K562 (cell line): ENCODE measurements around the gene PTPRM. TPM values are rescaled to one million over a fixed set of nuclear protein-coding genes. Genes with fewer than 3 reads are reported as not detected.
A peak's percentile ranks its signal among the peaks of the same experiment; 100 is the strongest.

Source experiments
- ATAC-seq: fragments of 200-7000 bp; cut with Tn5 transposase; 3 replicates; pipeline ENCODE4 v1.9.1; 2020; ENCODE audit warnings: moderate library complexity
- BruUV-seq: library from RNA; stranded (reverse); fragments of 400-500 nt; replicated peaks from 2 replicates; lab custom pipeline; 2021; lab: Mats Ljungman, UMichigan
- CTCF ChIA-PET: fragments of 300-600 bp; formaldehyde crosslinking; extraction: SDS; loops from one replicate; lab custom pipeline; 2021; ENCODE audit warnings: low intra/inter-chr PET ratio; lab: Yijun Ruan, JAX
- POLR2A ChIA-PET: fragments of 300-600, 350-650 bp; sonication (Branson Sonifier 250); formaldehyde crosslinking; extraction: SDS; loops from one replicate; lab custom pipeline; 2021; ENCODE audit warnings: antibody characterized with exemption, inconsistent platforms; lab: Yijun Ruan, JAX
- DNase-seq, 4 experiments: peaks; one replicate each; pipeline versions ENCODE4 v3.0.0 to v3.0.0-alpha.2; 2011 to 2018; ENCODE audit warnings: low spot score in 3 of 4, mixed read lengths in 3 of 4; ENCODE audit errors: extremely low read depth in 1 of 4
- FAIRE-seq: peaks from 2 replicates; lab custom pipeline; 2011; peaks lifted over from hg19 to GRCh38; lab: Jason Lieb, UNC
- H2AFZ ChIP-seq: 2 replicates; pipeline ENCODE4 v1.6.0; 2011; ENCODE audit warnings: low read depth, low read length, control low read depth, inconsistent platforms
- H3K27ac ChIP-seq: fragments of 200-600 bp; 3 replicates; pipeline ENCODE4 v1.8.0; 2011; ENCODE audit warnings: low read depth, mild to moderate bottlenecking, control low read depth, inconsistent platforms, low read length, moderate library complexity, mixed read lengths; ENCODE audit errors: extremely low read depth
- H3K27me3 ChIP-seq, 2 experiments: fragments of 300-600 bp in 1 of 2; 2 replicates in 1 of 2; 3 replicates in 1 of 2; pipeline versions ENCODE4 v1.6.0 to v1.8.0; 2011; ENCODE audit warnings: inconsistent platforms in 2 of 2, low read length in 2 of 2, mild to moderate bottlenecking in 1 of 2, mixed read lengths in 1 of 2, moderate library complexity in 1 of 2; ENCODE audit not compliant: control insufficient read depth in 2 of 2, insufficient read depth in 2 of 2
- H3K36me3 ChIP-seq: fragments of 300-600 bp; 3 replicates; pipeline ENCODE4 v1.8.0; 2011; ENCODE audit warnings: mild to moderate bottlenecking, low read length, inconsistent platforms; ENCODE audit not compliant: control insufficient read depth, insufficient read depth
- H3K4me1 ChIP-seq, 2 experiments: fragments of 200-600 bp in 1 of 2; replicated peaks in 1 of 2; 2 replicates in 1 of 2; 3 replicates in 1 of 2; pipeline versions ENCODE4 v1.5.1 to v1.8.0; 2011; ENCODE audit warnings: inconsistent platforms in 2 of 2, low read length in 2 of 2, mild to moderate bottlenecking in 1 of 2, mixed read lengths in 1 of 2, moderate library complexity in 1 of 2; ENCODE audit not compliant: control insufficient read depth in 2 of 2, insufficient read depth in 2 of 2
- H3K4me2 ChIP-seq: 2 replicates; pipeline ENCODE4 v1.6.1; 2011; ENCODE audit warnings: low read length, control low read depth, inconsistent platforms, mixed read lengths; ENCODE audit not compliant: insufficient read depth
- H3K4me3 ChIP-seq: fragments of 200-600 bp; sonication (generic), shearing (Covaris generic); 2 replicates; pipeline ENCODE4 v1.5.1; 2016; ENCODE audit warnings: control low read depth, inconsistent platforms
- H3K79me2 ChIP-seq: fragments of 200-600 bp; 3 replicates; pipeline ENCODE4 v1.8.0; 2011; ENCODE audit warnings: low read length, inconsistent platforms; ENCODE audit not compliant: control insufficient read depth, insufficient read depth
- H3K9ac ChIP-seq, 2 experiments: 2 replicates each; pipeline versions ENCODE4 v1.6.0 to v1.6.1; 2011; ENCODE audit warnings: low read depth in 2 of 2, low read length in 2 of 2, control low read depth in 1 of 2, inconsistent platforms in 1 of 2, mild to moderate bottlenecking in 1 of 2, mixed read lengths in 1 of 2; ENCODE audit not compliant: insufficient read depth in 1 of 2
- H3K9me1 ChIP-seq: one replicate; pipeline ENCODE4 v1.6.0; 2011; ENCODE audit warnings: inconsistent platforms, mild to moderate bottlenecking, low read length, moderate library complexity; ENCODE audit not compliant: control insufficient read depth, insufficient read depth
- H3K9me3 ChIP-seq: replicated peaks from 2 replicates; pipeline ENCODE4 v1.5.1; 2011; ENCODE audit warnings: low read depth, low read length, inconsistent platforms; ENCODE audit not compliant: control insufficient read depth, insufficient read depth
- H4K20me1 ChIP-seq: replicated peaks from 2 replicates; pipeline ENCODE4 v1.6.1; 2011; ENCODE audit warnings: low read length, inconsistent platforms, mixed read lengths; ENCODE audit not compliant: control insufficient read depth, insufficient read depth
- BMI1 ChIP-seq: fragments of 150-350 bp; IDR thresholded peaks from 2 replicates; pipeline ENCODE4 v1.6.1; 2014; ENCODE audit warnings: low read length
- DMBX1 ChIP-seq: fragments of 250-450 bp; sonication (Bioruptor Pico); IDR thresholded peaks from 2 replicates; pipeline ENCODE4 v1.8.0; 2022; ENCODE audit warnings: inconsistent platforms, mild to moderate bottlenecking, moderate library complexity, borderline replicate concordance
- EWSR1 ChIP-seq: fragments of 450-650 bp; IDR thresholded peaks from 2 replicates; pipeline ENCODE4 v1.6.1; 2018; ENCODE audit warnings: borderline replicate concordance, mild to moderate bottlenecking, low read depth, moderate library complexity; ENCODE audit not compliant: partially characterized antibody
- GMEB1 ChIP-seq: fragments of 250-450 bp; sonication (Bioruptor Pico); IDR thresholded peaks from 2 replicates; pipeline ENCODE4 v1.4.0; 2020; ENCODE audit warnings: mild to moderate bottlenecking
- HLTF ChIP-seq: fragments of 450-650 bp; IDR thresholded peaks from 2 replicates; pipeline ENCODE4 v1.6.1; 2016
- HMBOX1 ChIP-seq: sonication (generic); IDR thresholded peaks from 2 replicates; pipeline ENCODE4 v1.6.1; 2016
- MEIS2 ChIP-seq: fragments of 450-650 bp; IDR thresholded peaks from 2 replicates; pipeline ENCODE4 v1.6.1; 2014; ENCODE audit warnings: mild to moderate bottlenecking; ENCODE audit not compliant: partially characterized antibody
- NBN ChIP-seq: fragments of 450-650 bp; IDR thresholded peaks from 2 replicates; pipeline ENCODE4 v1.6.1; 2016; ENCODE audit warnings: low read depth, mild to moderate bottlenecking
- NFE2 ChIP-seq: IDR thresholded peaks from 2 replicates; pipeline ENCODE4 v1.6.1; 2014; ENCODE audit warnings: antibody characterized with exemption, low read depth
- NFE2L1 ChIP-seq: fragments of 450-650 bp; IDR thresholded peaks from 2 replicates; pipeline ENCODE4 v1.6.1; 2016; ENCODE audit warnings: missing genetic modification characterization, low read depth, mild to moderate bottlenecking, missing compliant biosample characterization, moderate library complexity, borderline replicate concordance
- RBM17 ChIP-seq: fragments of 200-400 bp; formaldehyde crosslinking; IDR thresholded peaks from 2 replicates; pipeline ENCODE4 v1.6.1; 2017; ENCODE audit warnings: low read depth, mild to moderate bottlenecking, low read length, borderline replicate concordance
- RFX5 ChIP-seq: IDR thresholded peaks from 2 replicates; pipeline ENCODE4 v1.6.1; 2011; ENCODE audit warnings: low read depth, mild to moderate bottlenecking, improper control_type of control experiment, low read length
- SNRNP70 ChIP-seq: fragments of 200-400 bp; formaldehyde crosslinking; optimal IDR thresholded peaks from 2 replicates; pipeline ENCODE3; 2017; ENCODE audit warnings: low read depth, low read length
- SREBF1 ChIP-seq: fragments of 150-350 bp; IDR thresholded peaks from 2 replicates; pipeline ENCODE4 v1.6.1; 2014; ENCODE audit warnings: antibody characterized with exemption, low read depth, low read length, borderline replicate concordance
- THRA ChIP-seq: fragments of 450-650 bp; IDR thresholded peaks from 2 replicates; pipeline ENCODE4 v1.6.1; 2017; ENCODE audit warnings: mild to moderate bottlenecking, moderate library complexity
- USF2 ChIP-seq: sonication (generic); formaldehyde crosslinking; IDR thresholded peaks from 2 replicates; pipeline ENCODE4 v1.5.0; 2020; ENCODE audit warnings: missing genetic modification reagents
- ZNF224 ChIP-seq: sonication (generic); formaldehyde crosslinking; IDR thresholded peaks from 2 replicates; pipeline ENCODE4 v1.8.0; 2022; ENCODE audit warnings: mild to moderate bottlenecking, missing genetic modification reagents
- WGBS: fragments of 100-300 bp; shearing (Covaris generic); methylation state at CpG from one replicate; pipeline ENCODE4 v1.1.6; 2016; ENCODE audit warnings: low coverage, mixed read lengths; ENCODE audit not compliant: insufficient coverage; ENCODE audit errors: missing lambda C conversion rate; 5-methylcytosine and 5-hydroxymethylcytosine counted together
- in situ Hi-C: fragments of 300-500 bp; cut with MboI; formaldehyde crosslinking; loops from 4 replicates; pipeline ENCODE4 v1.15.0; 2018; ENCODE audit warnings: inconsistent platforms, mixed read lengths
- intact Hi-C: fragments of 100-400 bp; cut with micrococcal nuclease; formaldehyde crosslinking; loops from 2 replicates; pipeline ENCODE4 v1.14.2; 2022
- polyA plus RNA-seq, 8 experiments: library from polyadenylated mRNA; depleted of rRNA in 4 of 8; stranded (reverse) in 5 of 8; unstranded in 3 of 8; fragments of >200 nt; fragmentation: Nextera tagmentation in 2 of 8; fragmentation: Illumina TruSeq in 1 of 8; extraction: Ambion mirVana in 2 of 8; extraction: Trizol in 1 of 8; gene quantifications; 2 replicates each; pipeline versions ENCODE4 v1.2.1 to v1.2.3, GENCODE V29; 2011 to 2014; ENCODE audit warnings: inconsistent platforms in 1 of 8, missing spikeins in 1 of 8
- total RNA-seq, 7 experiments: library from RNA; depleted of rRNA in 6 of 7; stranded (reverse); fragments of >200 nt in 6 of 7; fragmentation: Illumina TruSeq in 2 of 7; extraction: Trizol in 2 of 7; gene quantifications; 2 replicates each; pipeline versions ENCODE4 v1.2.1 to v1.2.3, GENCODE V29; 2011 to 2021; ENCODE audit warnings: low replicate concordance in 1 of 7

PTPRM gene
- total and polyA plus RNA-seq, 9 of the 15 experiments (the other 6 are each of a cell fraction or from before 2014, with no cell fraction given): 0.03 to 0.16 (median 0.08) TPM; not detected in 3

- TF ChIP-seq NFE2: no peak
- no peak for TF ChIP-seq SNRNP70
- peak; percentile 74 for TF ChIP-seq MEIS2
- TF ChIP-seq HLTF: no peak
- 0 out of 2 replicates have a peak, but pooled peaks have one; percentile 39 for TF ChIP-seq USF2 (CRISPR knock-in tag)
These were observed 747.0 kb downstream of the PTPRM start (continued) for GRCh38 chr18:8314124-8314523.

- H3K4me1 ChIP-seq: no peaks in the 10 kb centered on the region
- no peaks in the 10 kb centered on the region for H3K27me3 ChIP-seq
- BruUV-seq: no TSS peak
- in situ Hi-C loops: no loop called here
- ATAC-seq (no peak), FAIRE-seq (no peak), DNase-seq (no peak)
- H3K4me2 ChIP-seq: no peak overlapping the region
- no peaks in the 10 kb centered on the region; the same call in 1 of the 2 replicates for H4K20me1 ChIP-seq
- no peaks in the 10 kb centered on the region for H3K36me3 ChIP-seq
- H3K9me3 ChIP-seq: no peaks in the 10 kb centered on the region
- 1% methylated on average over 6 of the region's 6 CpGs for WGBS
- no peaks in the 10 kb centered on the region for H3K9me1 ChIP-seq
- ChIA-PET CTCF (no interaction called here), POLR2A (interaction anchor here (0.7 to 1.9 kb wide), 2 partner anchors 10 to 551 kb away, joined by 3 to 7 read pairs; no protein-coding TSS in a partner anchor)
- H3K9ac ChIP-seq: no peak overlapping the region
- H3K27ac ChIP-seq: no peak overlapping the region
- intact Hi-C loops: no loop called here
- no peak overlapping the region for H2AFZ ChIP-seq
- no peak overlapping the region for H3K4me3 ChIP-seq
- H3K79me2 ChIP-seq: no peaks in the 10 kb centered on the region
- TF ChIP-seq NFE2L1 (tag) (no peak), SREBF1 (no peak), DMBX1 (CRISPR knock-in tag) (no peak), ZNF224 (CRISPR knock-in tag) (no peak), GMEB1 (CRISPR knock-in tag) (no peak), RBM17 (no peak), HMBOX1 (no peak), NBN (no peak), EWSR1 (no peak), THRA (no peak), BMI1 (no peak), RFX5 (no peak)
These were observed 752.8 kb downstream of the PTPRM start for GRCh38 chr18:8319798-8320489.
